AG04449 (cell line): ENCODE data around the gene LETM1.
"Not testable (repeated sequence)": the region's sequence is repeated elsewhere in the genome, so short reads cannot be mapped to it uniquely, and the experiment has no call there.

Experiments used
- CTCF ChIA-PET: fragments of 350-600 bp; formaldehyde crosslinking; extraction: SDS; loops from one replicate; lab custom pipeline; 2021; ENCODE audit warnings: antibody characterized with exemption; lab: Yijun Ruan, JAX
- POLR2A ChIA-PET: fragments of 400-600, 350-600 bp; formaldehyde crosslinking; extraction: SDS; loops from one replicate; lab custom pipeline; 2020; ENCODE audit warnings: antibody characterized with exemption, inconsistent platforms; lab: Yijun Ruan, JAX
- DNase-seq: peaks from one replicate; pipeline ENCODE4 v3.0.0-alpha.2; 2010; ENCODE audit warnings: low read depth, low spot score
- H3K4me3 ChIP-seq: 2 replicates; pipeline ENCODE4 v1.5.1; 2011; ENCODE audit warnings: low read depth, mild to moderate bottlenecking, control low read depth, low read length
- TF ChIP-seq, protein P1 (sequence below): IDR thresholded peaks from one replicate; pipeline ENCODE4 v1.5.1; 2011; ENCODE audit warnings: mild to moderate bottlenecking, moderate library complexity, low read length, control low read depth, inconsistent platforms; ENCODE audit not compliant: insufficient read depth; ENCODE audit errors: missing control alignments

LETM1 gene

DNA sequence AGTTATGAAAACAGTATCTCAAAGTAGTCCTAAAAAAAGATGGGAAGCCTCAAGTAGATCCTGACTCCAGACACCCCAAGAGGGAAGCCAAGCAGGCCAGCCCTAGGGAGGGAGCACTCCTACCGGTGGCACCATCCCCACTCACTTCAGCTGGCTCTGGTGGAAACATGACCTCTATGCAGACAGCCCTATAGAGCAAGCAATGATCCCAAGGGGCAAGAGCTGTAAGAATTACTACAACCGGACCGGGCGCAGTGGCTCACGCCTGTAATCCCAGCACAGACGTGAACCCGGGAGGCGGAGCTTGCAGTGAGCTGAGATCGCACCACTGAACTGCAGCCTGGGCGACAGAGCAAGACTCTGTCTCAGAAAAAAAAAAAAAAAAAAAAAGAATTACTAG is 5.7 kb downstream of the LETM1 start:
- CTCF ChIA-PET: interaction anchor here (0.6 to 12.8 kb wide), 3 partner anchors 32 to 569 kb away, joined by 3 to 76 read pairs (median 6); no protein-coding TSS in a partner anchor
- DNase-seq: no peak
- POLR2A ChIA-PET: no interaction called here
- TF ChIP-seq, protein P1, sequence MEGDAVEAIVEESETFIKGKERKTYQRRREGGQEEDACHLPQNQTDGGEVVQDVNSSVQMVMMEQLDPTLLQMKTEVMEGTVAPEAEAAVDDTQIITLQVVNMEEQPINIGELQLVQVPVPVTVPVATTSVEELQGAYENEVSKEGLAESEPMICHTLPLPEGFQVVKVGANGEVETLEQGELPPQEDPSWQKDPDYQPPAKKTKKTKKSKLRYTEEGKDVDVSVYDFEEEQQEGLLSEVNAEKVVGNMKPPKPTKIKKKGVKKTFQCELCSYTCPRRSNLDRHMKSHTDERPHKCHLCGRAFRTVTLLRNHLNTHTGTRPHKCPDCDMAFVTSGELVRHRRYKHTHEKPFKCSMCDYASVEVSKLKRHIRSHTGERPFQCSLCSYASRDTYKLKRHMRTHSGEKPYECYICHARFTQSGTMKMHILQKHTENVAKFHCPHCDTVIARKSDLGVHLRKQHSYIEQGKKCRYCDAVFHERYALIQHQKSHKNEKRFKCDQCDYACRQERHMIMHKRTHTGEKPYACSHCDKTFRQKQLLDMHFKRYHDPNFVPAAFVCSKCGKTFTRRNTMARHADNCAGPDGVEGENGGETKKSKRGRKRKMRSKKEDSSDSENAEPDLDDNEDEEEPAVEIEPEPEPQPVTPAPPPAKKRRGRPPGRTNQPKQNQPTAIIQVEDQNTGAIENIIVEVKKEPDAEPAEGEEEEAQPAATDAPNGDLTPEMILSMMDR: no peak
- H3K4me3 ChIP-seq: no peak overlapping the region

DNA sequence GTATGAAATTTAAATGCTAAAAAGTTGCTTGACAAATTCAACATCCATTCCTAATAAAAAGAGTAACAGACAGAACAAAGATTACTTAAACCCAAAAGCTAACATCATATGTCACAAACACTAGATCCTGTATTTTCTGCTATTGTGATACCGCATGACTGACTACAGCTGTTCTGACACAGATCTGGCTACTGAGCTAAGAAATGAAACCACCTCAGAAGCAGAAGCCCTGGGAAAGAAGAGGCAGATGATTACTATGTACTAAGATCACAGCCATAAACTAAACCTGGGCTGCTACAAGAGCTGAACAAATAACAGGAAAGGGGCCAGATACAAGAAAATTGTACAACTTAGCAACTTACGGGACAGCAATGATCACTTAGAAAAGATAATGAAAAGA is 9.4 kb downstream of the LETM1 start:
- CTCF ChIA-PET: interaction anchor here (1.0 to 12.8 kb wide), 6 partner anchors 9 to 64 kb away, joined by 3 to 76 read pairs (median 4); partner anchors contain the start of gene LETM1
- no peak overlapping the region for H3K4me3 ChIP-seq
- POLR2A ChIA-PET: no interaction called here
- DNase-seq: no peak
- TF ChIP-seq, protein P1: no peak

DNA sequence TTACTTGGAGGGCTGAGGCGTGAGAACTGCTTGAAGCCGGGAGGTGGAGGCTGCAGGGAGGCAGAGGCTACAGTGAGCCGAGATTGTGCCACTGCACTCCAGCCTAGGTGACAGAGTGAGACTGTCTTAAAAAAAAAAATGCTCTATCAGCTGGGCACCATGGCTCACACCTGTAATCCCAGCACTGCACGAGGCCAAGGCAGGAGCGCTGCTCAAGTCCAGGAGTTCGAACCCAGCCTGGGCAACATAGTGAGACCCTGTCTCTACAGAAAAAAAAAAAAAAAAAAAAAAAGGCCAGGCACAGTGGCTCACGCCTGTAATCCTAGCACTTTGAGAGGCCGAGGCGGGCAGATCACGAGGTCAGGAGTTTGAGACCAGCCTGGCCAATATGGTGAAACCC is 11.3 kb downstream of the LETM1 start:
- POLR2A ChIA-PET: interaction anchor here (1.2 kb wide), 1 partner anchor 12 kb away, joined by 3 read pairs; no protein-coding TSS in a partner anchor
- CTCF ChIA-PET: interaction anchor here (1.8 to 12.8 kb wide), 2 partner anchors 54 to 66 kb away, joined by 7 to 76 read pairs; no protein-coding TSS in a partner anchor
- not testable (repeated sequence) for H3K4me3 ChIP-seq, DNase-seq

GRCh38 chr4:1843852-1844251 is 12.1 kb downstream of the LETM1 start:
- ChIA-PET POLR2A (no interaction called here), CTCF (interaction anchor here (1.8 to 12.8 kb wide), 2 partner anchors 55 to 67 kb away, joined by 7 to 76 read pairs; no protein-coding TSS in a partner anchor)
- TF ChIP-seq, protein P1: no peak
- H3K4me3 ChIP-seq: no peak overlapping the region
- DNase-seq: no peak

DNA sequence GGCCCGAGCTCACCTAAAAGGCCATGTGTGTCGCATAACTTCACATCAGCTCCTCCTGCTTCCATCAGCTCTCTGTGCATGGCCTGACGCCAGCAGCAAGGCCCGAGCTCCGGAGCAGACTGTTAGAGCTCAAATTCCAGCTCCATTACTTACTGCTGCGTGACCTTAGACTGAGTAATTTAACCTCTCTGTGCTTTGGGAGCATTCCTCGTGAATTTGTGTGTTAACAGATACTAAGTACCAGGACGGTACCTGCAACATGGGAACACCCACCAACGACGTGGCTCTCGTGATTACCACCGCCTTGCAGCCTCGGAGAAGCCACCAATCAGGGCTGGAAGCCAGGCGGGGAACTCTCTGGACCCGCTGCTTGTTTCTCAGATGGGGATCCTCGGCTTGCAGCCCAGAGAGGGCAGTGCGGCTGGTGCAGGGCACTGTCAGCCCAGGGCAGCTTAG is 12.9 kb downstream of the LETM1 start:
- ChIA-PET CTCF (interaction anchor here (0.9 to 12.8 kb wide), 6 partner anchors 8 to 68 kb away, joined by 3 to 76 read pairs (median 4); no protein-coding TSS in a partner anchor), POLR2A (interaction anchor here (0.7 to 0.8 kb wide), 2 partner anchors 9 to 13 kb away, joined by 3 read pairs; no protein-coding TSS in a partner anchor)
- H3K4me3 ChIP-seq: no peak overlapping the region
- TF ChIP-seq, protein P1: no peak
- DNase-seq: peak; percentile 44

- POLR2A ChIA-PET: interaction anchor here (0.7 to 0.8 kb wide), 2 partner anchors 8 to 14 kb away, joined by 3 read pairs; no protein-coding TSS in a partner anchor
- no peak overlapping the region for H3K4me3 ChIP-seq
- no peak for DNase-seq
- CTCF ChIA-PET: interaction anchor here (0.9 to 12.8 kb wide), 6 partner anchors 9 to 68 kb away, joined by 3 to 76 read pairs (median 4); no protein-coding TSS in a partner anchor
- TF ChIP-seq, protein P1: no peak
These were observed 13.5 kb downstream of the LETM1 start for GRCh38 chr4:1842339-1842895.
